ENCODE measurements around the gene KCNJ9. TPM values are rescaled to one million over a fixed set of nuclear protein-coding genes. Genes with fewer than 3 reads are reported as not detected.

The KCNJ9 gene
- total RNA-seq, 1 donor from 2014 or later: 0.05 TPM

- Mint-ChIP-seq H3K4me3 (ENCODE audit: unreplicated experiment) (peak overlapping the region; percentile 95), H3K27me3 (ENCODE audit: unreplicated experiment) (peaks cover 17% of the 10 kb centered on the region), H3K4me1 (ENCODE audit: unreplicated experiment) (no peaks in the 10 kb centered on the region), H3K27ac (ENCODE audit: unreplicated experiment) (no peak overlapping the region), H3K36me3 (ENCODE audit: low read depth, unreplicated experiment) (no peaks in the 10 kb centered on the region), H3K9me3 (ENCODE audit: unreplicated experiment) (no peaks in the 10 kb centered on the region)
- peak; percentile 76 for DNase-seq (ENCODE audit: low spot score)
- TF ChIP-seq CTCF (IDR thresholded peaks at IDR 0.05; ENCODE audit: unreplicated experiment): no peak
These were observed 10.8 kb upstream of the KCNJ9 start for GRCh38 chr1:160070243-160071163.

GRCh38 chr1:160071289-160071688 is 10.0 kb upstream of the KCNJ9 start:
- peaks cover 10% of the 10 kb centered on the region for H3K27me3 Mint-ChIP-seq (ENCODE audit: unreplicated experiment)
- no peaks in the 10 kb centered on the region for H3K36me3 Mint-ChIP-seq (ENCODE audit: low read depth, unreplicated experiment)
- H3K4me1 Mint-ChIP-seq (ENCODE audit: unreplicated experiment): no peaks in the 10 kb centered on the region
- no peak for DNase-seq (ENCODE audit: low spot score)
- H3K4me3 Mint-ChIP-seq (ENCODE audit: unreplicated experiment): peak overlapping the region; percentile 19
- no peak overlapping the region for H3K27ac Mint-ChIP-seq (ENCODE audit: unreplicated experiment)
- no peaks in the 10 kb centered on the region for H3K9me3 Mint-ChIP-seq (ENCODE audit: unreplicated experiment)
- no peak for TF ChIP-seq CTCF (IDR thresholded peaks at IDR 0.05; ENCODE audit: unreplicated experiment)

- no peak for DNase-seq (ENCODE audit: low spot score)
- peaks cover 3% of the 10 kb centered on the region for H3K4me1 Mint-ChIP-seq (ENCODE audit: unreplicated experiment)
- no peaks in the 10 kb centered on the region for H3K9me3 Mint-ChIP-seq (ENCODE audit: unreplicated experiment)
- peaks cover 8% of the 10 kb centered on the region for H3K27me3 Mint-ChIP-seq (ENCODE audit: unreplicated experiment)
- no peak for TF ChIP-seq CTCF (IDR thresholded peaks at IDR 0.05; ENCODE audit: unreplicated experiment)
- no peak overlapping the region for H3K27ac Mint-ChIP-seq (ENCODE audit: unreplicated experiment)
- no peak overlapping the region for H3K4me3 Mint-ChIP-seq (ENCODE audit: unreplicated experiment)
- no peaks in the 10 kb centered on the region for H3K36me3 Mint-ChIP-seq (ENCODE audit: low read depth, unreplicated experiment)
These were observed 6.5 kb upstream of the KCNJ9 start for GRCh38 chr1:160074865-160075264.

DNA sequence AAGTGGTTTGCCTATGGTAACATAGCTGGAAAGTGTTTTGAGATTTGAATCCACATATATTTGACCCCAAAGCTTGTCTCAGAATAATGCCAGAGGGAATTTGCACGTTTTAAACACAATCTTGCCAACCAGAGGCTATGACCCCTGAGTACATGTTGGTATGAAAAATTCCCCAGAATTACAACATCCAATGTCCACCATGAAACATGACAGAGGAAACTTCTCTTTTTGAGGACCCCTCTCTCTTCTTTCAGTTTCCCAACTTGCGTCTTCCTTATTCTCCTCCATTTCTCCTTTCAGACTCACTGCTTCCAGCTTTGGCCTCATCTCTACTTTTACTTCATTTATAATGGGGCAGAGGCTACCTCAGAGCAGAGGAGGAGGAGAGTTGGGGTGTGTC is 5.5 kb upstream of the KCNJ9 start:
- Mint-ChIP-seq H3K4me3 (ENCODE audit: unreplicated experiment) (no peak overlapping the region), H3K27ac (ENCODE audit: unreplicated experiment) (no peak overlapping the region), H3K4me1 (ENCODE audit: unreplicated experiment) (peaks cover 3% of the 10 kb centered on the region), H3K27me3 (ENCODE audit: unreplicated experiment) (peaks cover 9% of the 10 kb centered on the region), H3K36me3 (ENCODE audit: low read depth, unreplicated experiment) (no peaks in the 10 kb centered on the region), H3K9me3 (ENCODE audit: unreplicated experiment) (no peaks in the 10 kb centered on the region)
- TF ChIP-seq CTCF (IDR thresholded peaks at IDR 0.05; ENCODE audit: unreplicated experiment): no peak
- DNase-seq (ENCODE audit: low spot score): no peak

- no peak for TF ChIP-seq CTCF (IDR thresholded peaks at IDR 0.05; ENCODE audit: unreplicated experiment)
- Mint-ChIP-seq H3K9me3 (ENCODE audit: unreplicated experiment) (no peaks in the 10 kb centered on the region), H3K27me3 (ENCODE audit: unreplicated experiment) (peaks cover 13% of the 10 kb centered on the region), H3K4me1 (ENCODE audit: unreplicated experiment) (peaks cover 3% of the 10 kb centered on the region), H3K36me3 (ENCODE audit: low read depth, unreplicated experiment) (no peaks in the 10 kb centered on the region), H3K27ac (ENCODE audit: unreplicated experiment) (no peak overlapping the region), H3K4me3 (ENCODE audit: unreplicated experiment) (no peak overlapping the region)
- DNase-seq (ENCODE audit: low spot score): no peak
These were observed 5.0 kb upstream of the KCNJ9 start for GRCh38 chr1:160076295-160076694.
